NCI-H1105 (cell line): ENCODE data around the gene CTNND2.

Source experiments
- DNase-seq: peaks from one replicate; lab custom pipeline; 2025; lab: John Stamatoyannopoulos, UW

CTNND2 gene

DNA sequence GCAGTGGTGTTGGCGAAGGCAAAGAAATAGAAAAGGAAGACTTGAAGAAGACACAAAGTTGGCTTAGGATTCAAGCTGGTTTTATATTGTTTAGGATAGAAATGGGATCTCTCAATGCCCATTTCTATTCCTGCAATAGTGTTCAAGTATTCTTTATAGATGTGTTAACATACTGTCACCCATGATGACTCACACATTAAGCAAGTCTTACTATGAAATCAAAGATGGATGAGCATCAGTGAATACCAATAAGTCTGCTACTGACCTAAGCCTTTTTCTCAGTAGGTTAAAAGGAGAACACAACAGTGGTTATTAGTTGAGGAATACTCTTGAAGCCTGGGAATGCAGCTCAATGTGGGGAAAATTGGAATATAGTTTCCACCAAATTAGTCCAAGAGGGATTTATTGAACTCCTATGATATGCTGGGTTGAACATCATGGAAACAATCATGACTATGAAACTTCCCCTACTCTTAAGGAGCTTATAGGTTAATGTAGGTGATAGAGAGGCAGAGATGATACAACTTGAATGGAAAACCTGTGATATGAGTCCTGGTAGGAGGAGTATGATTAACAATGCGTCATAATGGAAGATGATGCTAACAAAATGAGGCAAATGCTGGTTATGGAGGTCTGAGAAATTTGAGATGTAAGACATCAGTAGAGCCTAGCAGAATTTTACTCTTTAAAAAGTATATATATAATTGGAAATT lies 726.1 kb downstream of the CTNND2 start:
- no peak for DNase-seq

DNA sequence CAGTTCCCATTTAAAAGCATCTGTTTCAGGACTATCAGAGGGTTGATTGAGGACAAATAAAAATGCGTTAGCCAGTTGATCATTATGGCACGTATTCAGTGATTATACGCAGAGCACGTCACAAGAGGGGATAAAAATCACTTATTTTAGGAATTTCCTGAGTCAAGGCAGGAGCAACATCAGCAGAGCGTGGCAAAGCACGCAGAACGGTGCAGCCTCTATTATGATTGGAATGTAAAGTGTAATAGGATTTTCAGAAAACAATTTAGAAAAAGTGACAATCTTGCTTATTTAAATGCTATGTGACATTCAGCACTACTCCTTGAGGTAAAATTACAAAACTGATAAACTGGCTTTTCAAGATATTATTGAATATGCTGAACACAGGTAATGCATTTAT lies 729.7 kb downstream of the CTNND2 start:
- DNase-seq: no peak

DNA sequence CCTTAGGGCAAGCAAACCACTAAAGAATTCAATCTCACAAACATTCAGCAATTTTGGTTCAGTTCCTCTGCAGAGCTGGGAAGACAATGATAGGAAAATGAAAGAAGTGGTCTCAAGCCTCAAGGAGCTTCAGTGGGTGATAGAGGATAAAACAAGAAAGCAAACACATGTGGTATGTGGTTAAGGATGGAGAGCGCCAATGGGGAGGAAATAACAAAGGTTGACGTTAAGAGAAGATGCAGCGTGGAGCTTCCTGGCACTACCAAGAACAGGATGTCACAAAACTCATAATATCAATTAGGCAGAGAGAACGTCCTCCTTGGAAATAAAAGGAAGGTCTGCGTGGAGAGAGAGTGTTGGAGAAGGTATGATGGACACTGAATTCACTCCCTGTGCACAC lies 731.8 kb downstream of the CTNND2 start:
- DNase-seq: no peak

DNA sequence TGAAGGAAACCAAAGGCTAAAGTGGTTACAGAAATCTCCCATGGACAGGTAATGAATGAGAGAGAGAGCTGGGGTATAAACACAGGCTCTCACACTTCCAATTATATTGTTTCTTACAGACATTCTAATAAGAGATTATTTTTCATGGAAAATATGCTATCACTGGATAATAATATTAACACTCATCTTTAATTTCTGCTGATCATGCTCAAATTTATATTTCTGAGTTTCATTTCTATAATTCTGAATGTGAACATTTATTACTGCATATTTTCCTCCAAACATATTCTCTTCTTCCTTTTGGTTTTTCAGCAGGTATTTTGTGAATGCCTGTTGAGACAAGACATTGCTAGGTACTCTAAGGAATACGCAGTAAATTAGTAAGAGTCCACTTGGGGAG lies 733.0 kb downstream of the CTNND2 start:
- DNase-seq: no peak

DNA sequence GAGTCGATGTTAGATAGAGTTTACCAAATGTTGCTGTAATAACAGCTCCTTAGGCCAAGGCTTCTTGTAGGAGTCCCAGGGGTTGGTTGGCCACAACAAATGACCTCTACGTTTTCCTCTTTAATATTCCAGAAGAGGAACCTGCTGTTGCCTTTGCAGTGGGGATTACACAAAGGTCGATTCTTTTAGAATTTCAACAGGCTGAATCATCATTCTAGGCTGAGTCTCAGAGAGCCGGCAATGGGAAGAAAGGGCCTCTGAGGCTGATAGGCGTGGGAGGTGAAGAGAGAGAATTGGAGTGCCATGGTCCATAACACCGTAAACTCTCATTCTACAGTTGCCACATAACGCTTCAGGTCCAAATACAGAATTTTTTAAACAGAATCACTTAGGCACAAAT lies 737.3 kb downstream of the CTNND2 start:
- no peak for DNase-seq

DNA sequence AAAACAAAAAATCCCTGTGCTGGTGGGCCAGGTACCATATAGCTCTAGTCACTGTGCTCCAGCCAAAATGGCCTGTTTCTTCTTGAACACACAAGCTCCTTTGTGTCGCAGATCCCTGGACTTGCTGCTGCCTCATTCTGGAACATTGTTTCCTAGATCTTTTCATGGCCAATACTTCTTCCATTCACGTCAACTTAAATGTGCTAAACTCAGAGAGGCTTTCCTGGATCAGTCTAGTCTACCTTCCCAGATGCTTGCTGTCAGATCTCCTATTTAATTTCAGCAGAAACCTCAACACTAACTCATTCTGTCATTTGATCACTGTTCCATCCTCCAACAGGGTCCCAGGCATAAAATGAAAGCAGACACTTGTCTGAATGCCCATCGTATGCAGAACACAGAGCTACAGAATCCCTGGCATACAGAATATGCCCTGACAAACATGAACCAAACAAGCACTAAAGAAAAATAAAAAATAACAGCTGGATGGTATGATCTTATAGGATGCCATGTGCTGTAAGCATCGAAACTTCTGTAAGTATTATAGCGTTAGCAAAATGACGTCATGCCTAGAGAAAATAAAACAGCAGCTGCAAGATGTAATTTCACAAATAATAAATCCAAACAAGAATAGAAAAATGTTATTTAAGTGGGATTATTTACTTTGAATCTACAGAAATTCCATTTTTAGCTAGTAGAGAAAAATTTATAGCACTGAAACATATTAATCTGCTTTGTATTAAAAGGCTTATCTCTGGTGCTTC lies 739.5 kb downstream of the CTNND2 start:
- no peak for DNase-seq

DNA sequence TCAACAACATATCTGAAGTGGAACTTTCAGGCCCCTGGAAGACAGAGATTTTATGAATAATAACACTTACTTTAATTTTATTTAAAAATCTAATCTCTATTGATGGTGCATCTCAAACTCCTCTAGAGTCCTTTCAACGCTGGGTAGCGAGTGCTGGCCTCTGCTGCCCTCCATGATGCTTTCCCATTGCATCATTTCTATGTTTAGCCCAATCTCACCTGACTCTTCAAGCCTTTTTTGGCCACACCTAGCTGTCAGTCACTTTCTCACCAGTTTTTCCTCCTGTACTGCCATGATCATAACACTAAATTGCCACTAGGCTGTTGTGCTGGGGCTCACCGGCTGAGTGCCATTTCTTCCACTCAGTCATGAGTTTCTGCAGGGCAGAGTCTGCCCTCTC lies 747.1 kb downstream of the CTNND2 start:
- no peak for DNase-seq

DNA sequence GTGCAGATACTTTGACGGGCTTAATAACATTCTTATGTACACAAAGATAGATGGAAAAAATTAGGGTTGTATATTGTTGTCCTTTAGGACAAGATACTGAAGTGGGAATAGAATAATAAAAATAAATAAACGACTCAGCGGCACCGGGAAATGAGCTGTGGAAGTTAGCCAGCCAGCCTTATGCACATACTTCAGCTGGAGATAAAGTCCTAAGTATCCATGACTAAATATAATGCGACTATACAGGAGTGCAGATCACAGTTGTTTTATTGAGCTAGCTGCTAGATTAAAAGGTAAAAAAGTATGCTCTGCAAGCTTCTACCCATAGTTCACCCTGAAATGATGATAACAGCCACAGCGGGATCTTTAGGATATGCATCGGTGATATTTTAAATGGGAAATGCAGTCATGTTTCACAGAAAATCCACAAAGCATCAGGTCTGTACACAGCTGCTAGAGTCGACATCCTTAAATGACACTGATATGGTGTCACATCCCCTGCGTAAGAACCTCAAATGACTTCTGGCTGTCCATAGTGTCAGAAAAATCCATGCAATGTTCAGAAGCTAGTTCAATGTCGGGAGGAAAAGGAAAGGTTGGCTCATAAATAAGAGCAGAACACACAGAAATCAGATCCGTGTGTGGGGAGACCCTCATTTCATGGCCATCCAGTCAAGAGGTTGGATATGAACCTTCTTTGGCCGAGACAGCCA lies 750.4 kb downstream of the CTNND2 start:
- DNase-seq: no peak

DNA sequence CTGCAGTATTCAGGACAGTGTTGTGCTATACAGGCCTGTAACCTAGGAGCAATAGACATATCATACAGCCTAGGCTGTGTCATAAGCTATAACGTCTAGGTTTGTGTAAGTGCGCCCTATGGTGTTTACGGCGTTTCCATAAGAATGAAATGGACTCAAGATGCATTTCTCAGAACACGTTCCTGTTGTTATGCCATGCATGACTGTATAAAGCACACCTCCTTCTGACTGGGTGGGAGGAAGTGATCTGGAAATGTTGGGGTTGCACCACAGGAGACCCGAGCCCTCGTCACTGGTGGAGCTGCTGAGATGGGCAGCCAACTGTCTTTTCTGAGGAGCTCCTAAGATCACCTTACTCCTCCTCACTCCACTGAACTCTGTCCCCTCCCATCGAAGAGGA lies 751.9 kb downstream of the CTNND2 start:
- DNase-seq: no peak

DNA sequence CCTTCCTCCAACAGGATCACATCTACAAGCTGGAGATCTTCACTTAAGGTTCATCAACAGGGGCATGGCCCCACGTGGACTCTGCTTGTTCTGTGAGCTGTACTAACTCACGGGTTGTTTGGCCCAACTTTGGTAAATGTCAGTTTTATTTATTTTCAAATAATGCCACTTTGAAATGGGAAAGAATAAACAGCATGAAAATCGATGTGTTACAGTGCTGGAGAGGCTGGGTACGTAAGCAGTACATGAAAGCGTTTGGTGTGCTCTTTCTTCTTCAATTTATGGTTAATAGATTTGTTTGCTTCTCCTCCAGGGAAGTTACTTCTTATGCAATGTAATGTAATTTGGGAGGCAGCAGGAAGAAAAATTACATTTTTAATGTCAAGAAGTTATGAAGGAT lies 753.3 kb downstream of the CTNND2 start:
- DNase-seq: no peak

DNA sequence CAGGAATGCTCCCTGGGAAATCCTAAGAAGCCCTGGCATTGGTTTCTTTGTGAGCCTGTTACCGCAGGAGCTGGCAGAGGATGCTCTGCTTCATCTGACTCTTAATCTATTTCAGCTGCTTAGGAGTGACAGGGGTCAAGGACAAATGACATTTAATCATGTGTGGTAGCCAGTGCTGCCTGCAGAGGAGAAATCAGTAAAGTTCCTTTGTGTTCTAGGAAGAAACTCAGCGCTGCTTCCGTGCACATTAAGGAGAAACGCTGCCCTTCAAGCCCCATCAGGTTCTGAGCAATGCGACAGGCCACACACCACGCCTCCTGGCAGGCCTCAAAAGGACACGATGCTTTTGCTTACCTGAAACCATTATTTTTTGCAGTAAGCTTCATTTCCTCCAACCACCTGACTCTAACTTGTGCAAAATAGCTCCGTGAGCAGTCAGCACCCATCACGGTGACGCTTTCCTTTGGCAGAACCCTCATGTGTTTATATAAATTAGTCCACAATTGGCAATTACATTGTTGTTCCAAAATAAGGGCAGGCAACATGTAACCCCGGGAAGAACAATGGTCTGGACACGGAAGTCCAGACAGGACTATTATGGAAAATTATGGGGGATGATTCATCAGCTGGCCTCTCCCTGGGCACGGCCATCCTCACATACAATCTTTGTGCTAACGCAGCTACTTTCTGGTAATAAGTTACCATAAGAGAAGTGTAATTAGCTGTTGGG lies 755.3 kb downstream of the CTNND2 start:
- no peak for DNase-seq

DNA sequence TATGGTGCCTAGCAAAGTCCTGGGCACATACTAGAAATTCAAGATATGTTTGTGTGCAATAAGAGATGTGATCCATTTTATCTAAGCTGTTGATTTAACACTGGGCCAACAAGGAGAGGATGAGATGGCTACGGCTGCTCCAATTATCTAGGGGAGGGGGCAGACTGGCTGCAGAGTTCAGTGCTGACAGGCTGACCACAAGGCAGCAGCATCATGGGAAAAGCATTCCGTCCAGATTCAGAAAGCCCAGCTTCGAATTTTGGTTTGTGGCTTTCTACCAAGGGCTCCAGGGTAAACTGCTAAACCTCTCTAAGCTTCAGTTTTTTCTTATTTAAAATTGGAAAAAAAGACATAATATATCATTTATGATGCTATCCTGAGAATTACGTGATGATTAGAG lies 758.1 kb downstream of the CTNND2 start:
- DNase-seq: no peak

DNA sequence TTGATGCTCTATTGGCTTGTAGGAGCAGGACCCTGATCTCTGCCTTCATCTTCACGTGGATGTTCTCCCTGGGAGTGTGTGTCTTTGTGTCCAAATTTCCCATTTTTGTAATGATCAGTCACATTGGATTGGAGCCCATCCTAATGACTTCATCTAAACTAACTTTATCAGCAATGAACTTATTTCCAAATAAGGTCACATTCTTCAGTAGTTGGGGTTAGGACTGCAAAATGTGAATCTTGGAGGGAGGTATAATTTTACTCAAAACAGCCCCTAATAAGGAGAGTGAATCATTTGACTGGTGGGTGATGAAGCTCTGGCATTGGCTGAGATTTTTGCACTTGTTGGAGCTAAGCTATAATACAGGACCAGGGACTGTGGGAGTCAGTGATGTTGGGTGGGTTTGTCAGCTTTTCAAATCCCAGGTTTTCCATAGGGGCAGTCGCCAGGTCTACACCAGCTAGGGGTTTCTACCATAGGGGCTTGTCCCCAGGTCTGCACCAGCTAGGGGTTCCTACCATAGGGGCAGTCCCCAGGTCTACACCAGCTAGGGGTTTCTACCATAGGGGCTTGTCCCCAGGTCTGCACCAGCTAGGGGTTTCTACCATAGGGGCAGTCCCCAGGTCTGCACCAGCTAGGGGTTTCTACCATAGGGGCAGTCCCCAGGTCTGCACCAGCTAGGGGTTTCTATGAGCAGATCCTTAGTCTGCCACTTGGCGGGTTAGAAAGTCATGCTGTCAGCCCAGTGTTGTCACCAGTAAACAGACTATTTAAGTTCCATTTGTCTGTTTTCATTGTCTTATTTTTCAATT lies 760.6 kb downstream of the CTNND2 start:
- no peak for DNase-seq

DNA sequence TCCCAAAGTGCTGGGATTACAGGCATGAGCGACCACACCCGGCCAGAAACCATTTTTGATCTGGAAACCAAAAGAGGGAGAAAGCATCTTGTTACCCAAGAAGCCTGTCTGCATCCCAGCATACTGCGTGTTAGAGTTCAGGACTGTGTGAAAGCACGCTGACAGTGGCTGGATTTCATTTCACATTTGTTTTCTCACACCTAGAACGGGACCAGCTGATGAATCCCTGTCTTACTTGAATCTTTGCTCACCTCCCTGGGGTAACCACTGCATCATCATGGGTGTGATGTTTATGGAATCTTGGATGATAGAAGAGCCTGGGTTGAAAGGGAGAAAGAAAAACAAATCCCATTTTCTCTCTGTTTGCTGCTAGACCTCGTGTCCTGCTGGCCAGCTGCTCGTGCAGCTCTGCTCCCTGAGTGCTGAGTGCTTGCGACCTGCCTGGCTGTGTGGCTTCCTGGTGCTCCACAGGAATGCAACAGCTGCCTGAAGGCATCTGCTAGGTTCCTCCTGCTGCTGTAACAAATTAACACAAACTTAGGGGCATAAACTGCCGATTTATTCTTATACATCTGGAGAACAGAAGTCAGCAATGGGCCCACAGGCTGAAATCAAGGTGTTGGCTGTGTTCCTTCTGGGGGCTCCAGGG lies 764.9 kb downstream of the CTNND2 start:
- DNase-seq: no peak

DNA sequence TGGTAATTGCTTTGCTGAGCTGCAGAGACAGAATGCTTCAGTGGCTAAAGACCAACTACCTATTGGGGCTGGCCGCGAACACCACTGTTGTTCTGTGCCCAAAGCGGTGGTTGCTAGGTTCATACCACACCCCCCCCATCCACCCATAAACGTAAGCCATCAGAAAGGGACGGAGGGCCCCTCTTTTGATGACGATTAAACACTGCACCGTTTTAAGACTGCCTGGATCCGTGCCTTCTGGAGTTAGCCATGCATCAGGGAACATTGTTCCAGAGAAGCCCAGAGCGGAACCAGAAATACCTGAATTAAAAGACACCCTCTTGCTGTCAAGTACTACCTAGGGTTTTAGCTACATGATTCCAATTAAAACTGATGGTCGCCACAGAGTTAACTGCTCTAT lies 774.1 kb downstream of the CTNND2 start:
- no peak for DNase-seq

DNA sequence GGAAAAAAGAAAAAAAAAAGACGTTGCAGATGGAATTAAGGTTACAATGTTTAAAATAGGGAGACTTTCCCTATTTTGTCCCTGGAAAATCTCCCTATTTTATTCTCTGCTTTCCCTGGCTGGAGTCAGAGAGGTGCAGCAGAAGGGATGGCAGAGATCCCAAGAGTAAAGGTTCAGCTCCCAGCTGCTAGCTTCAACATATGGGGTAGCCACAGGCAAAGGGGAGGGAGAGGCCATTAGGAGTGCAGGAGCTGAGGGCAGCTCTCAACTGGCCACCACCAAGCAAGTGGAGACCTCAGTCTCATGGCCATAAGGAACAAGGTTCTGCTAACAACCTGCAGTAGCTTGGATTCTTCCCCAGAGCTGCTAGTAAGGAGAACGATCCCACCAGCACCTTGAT lies 776.2 kb downstream of the CTNND2 start:
- no peak for DNase-seq

DNA sequence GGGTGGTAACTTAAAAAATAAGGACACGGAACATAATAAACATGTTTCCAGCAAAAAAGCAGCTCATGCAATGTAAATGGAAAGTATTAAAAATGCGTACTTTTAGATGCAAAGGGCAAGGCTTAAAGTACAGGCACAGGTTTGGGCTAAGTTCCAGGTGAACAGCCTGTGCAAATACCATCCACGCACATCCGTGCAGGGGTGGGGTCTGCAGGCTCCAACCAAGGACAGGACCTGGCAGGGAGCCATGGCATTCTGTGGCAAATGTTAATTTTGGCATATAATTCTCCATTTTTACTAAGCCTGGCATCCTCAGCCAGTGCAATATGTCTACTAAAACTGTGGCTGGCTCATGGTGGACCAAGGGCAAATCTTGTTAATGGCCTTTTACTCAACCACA lies 777.4 kb downstream of the CTNND2 start:
- DNase-seq: no peak

DNA sequence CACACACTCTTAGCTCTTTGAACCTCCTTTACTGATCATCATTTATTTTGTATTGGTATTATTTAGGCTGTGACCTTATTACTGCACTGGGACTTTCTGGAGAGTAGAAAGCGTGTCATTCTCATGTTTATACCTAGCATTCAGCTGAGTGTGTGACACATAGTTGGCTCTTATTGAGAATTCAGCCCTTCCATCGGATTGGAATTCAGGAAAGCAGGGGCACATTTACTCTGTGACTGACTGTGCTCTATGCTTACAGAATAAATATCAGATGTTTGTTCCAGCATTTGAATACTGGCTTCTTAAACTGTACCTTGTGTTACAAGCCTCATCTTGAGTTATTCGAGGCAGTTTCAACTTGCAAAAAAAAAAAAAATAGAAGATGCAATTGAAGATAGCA lies 782.4 kb downstream of the CTNND2 start:
- DNase-seq: no peak

DNA sequence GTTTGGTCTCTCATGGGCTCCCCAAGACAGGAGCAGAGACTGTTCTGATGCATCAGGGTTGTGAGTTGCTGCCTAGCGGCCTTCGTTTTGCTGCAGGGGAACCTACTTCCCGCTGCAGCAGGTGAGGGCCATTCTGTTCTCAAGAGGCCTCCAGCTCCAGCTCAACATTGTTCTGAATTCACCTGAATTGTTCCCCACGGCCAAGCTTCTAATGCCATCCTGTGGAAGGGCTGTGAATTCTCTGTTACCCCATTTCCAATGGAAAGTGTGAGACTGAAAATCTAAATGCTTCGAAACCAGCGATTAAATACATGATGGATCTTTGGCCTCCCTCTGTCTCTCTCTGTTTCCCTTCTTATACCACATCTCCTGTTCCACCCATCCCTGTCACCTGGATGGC lies 794.1 kb downstream of the CTNND2 start:
- DNase-seq: no peak

DNA sequence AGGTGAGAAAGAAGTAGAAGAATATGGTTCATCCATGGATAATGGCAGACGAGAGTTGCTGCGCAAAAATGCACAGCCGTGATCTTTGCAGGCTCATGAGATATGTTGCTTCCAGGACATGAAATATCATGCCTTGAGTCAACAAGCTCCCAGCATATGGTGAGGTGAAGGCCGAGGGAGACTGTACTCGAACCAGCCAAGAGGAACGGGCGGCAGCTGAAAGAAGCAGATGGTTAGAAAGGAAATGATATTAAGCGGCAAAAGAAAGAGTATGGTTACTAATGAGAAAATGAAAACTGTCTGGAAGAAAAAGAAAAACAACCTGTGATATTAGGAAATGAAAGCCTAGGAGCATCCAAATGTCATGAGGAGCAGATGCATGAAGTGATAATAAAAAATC lies 798.5 kb downstream of the CTNND2 start:
- DNase-seq: no peak

DNA sequence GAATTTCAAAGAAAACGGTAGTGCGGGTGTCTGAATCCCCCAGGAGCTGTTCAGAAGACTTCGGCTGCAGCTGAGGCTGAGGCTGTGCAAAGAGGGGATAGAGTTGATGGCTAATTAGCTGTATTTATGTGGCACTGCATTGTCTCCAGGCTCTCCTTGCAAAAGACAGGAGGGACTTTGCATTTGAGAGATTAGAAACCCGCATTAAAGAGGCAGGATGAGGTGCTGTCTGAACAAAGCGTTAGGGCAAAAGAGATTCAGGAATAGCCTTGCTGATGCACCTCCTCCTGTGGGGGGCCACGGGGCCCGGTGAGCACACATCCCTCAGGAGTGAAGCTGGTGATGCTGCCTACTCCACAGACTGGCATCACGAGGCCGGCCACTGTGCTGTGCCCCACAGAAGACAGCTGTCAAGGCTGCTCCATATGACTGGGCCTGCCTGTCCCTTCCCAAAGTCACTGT lies 799.6 kb downstream of the CTNND2 start:
- DNase-seq: no peak
